Activated naive CD4-positive, alpha-beta T cell treated with anti-CD3 and anti-CD28 coated beads, Interleukin-2, amount 50 U/mL, for 72 hours (primary cell): Measurements from ENCODE around the gene NFE2L1. TPM values are rescaled to one million over a fixed set of nuclear protein-coding genes. Genes with fewer than 3 reads are reported as not detected.
A peak's percentile ranks its signal among the peaks of the same experiment; 100 is the strongest.
"Not testable (repeated sequence)": the region's sequence is repeated elsewhere in the genome, so short reads cannot be mapped to it uniquely, and the experiment has no call there.

Experiments
- ATAC-seq, 2 donors: fragments of 150-1000 bp; cut with Tn5 transposase; 2 replicates each; pipeline ENCODE4 v1.10.0; 2021; ENCODE audit warnings: mild to moderate bottlenecking in 2 of 2, moderate library complexity in 2 of 2
- DNase-seq, 2 donors: peaks; one replicate each; pipeline ENCODE4 v3.0.0; 2021 to 2022; ENCODE audit warnings: low spot score in 2 of 2
- H3K27ac Mint-ChIP-seq, 2 donors: one replicate each; pipeline ENCODE4 v1.8.0; 2022; ENCODE audit warnings: mild to moderate bottlenecking in 2 of 2, mixed read lengths in 2 of 2
- H3K36me3 Mint-ChIP-seq, 2 donors: one replicate each; pipeline ENCODE4 v1.8.0; 2022; ENCODE audit warnings: mixed read lengths in 2 of 2
- H3K9me3 Mint-ChIP-seq, 2 donors: one replicate each; pipeline ENCODE4 v1.8.0; 2022; ENCODE audit warnings: mixed read lengths in 2 of 2
- total RNA-seq, 2 donors: library from RNA; stranded (reverse); gene quantifications; one replicate each; pipeline ENCODE4 v1.2.3, GENCODE V29; 2022

Gene NFE2L1
- total RNA-seq, 2 donors from 2014 or later = 81.9 to 92.5 TPM

DNA sequence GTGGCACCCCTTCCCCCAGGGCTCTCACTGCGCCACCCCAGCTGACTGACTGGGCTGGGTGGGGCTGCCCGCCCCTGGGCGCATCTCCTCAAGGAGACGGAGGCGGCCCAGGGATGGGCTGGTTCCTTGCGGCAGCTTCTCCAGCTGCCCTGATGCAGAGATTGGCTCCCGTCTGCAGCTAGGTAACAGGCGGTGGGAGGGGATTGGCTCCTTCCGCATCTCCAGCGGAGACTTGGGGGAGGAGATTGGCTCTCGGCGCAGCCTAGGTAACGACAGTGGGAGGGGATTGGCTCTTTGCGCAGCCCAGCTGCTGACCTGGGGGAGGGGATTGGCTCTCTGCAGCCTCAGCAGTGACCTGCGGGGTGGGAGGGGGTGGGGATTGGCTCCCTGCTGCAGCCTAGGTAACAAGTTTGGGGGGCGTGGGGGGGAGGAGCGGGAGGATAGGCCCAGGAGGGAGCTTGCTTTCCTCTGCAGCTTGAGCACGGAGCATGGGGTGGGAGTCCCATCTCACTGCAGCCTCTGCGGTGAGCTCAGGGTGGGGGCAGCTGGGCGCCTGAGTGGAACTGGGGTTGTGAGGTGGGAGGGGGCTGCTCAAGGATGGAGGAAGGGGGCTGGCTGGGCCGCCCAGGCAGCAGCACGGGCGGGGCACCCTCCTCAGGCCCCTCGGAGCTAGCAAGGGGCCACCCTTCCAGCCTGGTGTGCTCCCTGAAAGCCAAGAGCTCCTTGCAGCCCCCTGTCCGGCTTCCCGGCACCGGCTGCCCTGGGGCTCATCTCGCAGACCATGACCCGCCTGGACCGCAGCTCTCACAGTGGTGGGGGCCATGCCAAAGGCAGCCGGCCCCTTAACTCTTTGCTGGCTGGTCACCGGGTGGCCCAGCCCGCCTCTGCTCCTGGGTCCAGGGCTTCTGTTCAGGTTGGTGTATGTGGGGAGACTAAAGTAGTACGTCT is 6.4 kb downstream of the NFE2L1 start:
- Mint-ChIP-seq H3K27ac (peak overlapping the region; percentile 98 to 99), H3K9me3 (no peaks in the 10 kb centered on the region), H3K36me3 (peaks cover 44 to 62% of the 10 kb centered on the region in 2 donors)
- ATAC-seq = no peak
- no peak for DNase-seq

DNA sequence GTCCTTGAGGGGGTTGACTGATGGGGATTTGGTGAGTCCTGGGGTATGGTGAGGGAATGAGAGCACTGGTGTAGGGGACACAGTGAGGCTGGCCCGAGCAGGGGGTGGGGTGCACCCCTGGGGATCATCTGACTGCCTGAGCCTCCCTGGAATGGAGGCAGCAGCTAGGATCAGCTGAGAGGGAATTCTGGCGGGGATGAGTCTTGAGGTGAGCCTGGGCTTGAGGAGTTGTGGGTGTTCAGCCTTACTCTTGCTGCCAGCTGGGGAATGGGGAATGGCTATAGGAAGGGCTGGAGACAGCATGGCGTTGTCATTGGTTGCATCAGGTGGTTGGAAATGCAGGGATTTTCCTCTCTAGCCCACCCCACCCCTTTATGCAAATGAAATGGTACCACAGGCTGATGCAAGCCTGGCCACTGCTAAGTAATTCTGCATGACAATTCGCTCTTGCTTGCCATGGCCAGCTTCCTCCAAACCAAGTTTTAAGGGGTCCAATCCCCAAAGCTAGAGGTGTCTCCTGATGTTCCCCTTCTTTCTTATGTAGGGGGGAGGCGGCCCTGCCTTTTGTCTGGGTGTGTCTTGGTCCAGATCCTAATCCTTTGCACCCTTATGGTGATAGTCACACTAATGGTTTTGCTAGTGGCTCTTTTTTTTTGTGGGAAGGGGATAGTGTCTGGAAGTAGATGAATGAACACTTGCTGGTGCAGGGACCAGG is 7.5 kb downstream of the NFE2L1 start:
- H3K27ac Mint-ChIP-seq = peak overlapping the region; percentile 98 to 99
- DNase-seq (peak; percentile 27 to 68), ATAC-seq (peak; percentile 72 to 89)
- peaks cover 35 to 50% of the 10 kb centered on the region in 2 donors for H3K36me3 Mint-ChIP-seq
- H3K9me3 Mint-ChIP-seq = no peaks in the 10 kb centered on the region

DNA sequence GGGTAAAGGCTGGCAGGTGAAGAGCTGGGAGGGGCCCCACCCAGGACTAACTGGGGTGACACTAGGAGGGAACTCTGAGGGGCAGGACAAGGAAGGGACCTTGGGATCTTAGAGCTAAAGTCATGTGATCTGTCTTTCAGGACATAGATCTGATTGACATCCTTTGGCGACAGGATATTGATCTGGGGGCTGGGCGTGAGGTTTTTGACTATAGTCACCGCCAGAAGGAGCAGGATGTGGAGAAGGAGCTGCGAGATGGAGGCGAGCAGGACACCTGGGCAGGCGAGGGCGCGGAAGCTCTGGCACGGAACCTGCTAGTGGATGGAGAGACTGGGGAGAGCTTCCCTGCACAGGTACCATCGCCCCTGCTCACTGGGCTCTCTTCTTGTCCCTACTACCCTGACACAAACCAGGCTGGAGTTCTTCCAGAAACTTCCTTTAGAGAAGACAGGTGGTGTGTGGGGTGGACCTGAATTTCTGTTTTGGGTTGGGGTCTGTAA is 8.1 kb downstream of the NFE2L1 start:
- ATAC-seq = no peak
- no peak for DNase-seq
- peaks cover 32 to 47% of the 10 kb centered on the region in 2 donors for H3K36me3 Mint-ChIP-seq
- H3K27ac Mint-ChIP-seq = peak overlapping the region; percentile 98 to 99
- no peaks in the 10 kb centered on the region for H3K9me3 Mint-ChIP-seq

DNA sequence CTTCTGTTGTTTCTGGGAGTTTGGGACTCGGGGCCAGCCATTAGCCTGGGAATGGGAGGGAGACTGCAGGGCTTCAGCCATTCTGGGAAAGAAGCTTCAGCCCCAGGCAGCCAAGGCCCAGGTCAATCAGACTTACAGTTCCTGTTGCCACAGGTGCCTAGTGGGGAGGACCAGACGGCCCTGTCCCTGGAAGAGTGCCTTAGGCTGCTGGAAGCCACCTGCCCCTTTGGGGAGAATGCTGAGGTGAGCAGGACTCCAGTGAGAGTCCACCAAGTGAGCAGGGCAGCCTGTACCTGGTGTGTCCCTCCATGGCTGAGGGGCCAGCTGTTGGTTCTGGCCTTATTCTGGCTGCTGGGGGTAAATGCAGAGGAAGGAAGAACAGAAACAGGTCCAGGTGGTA is 8.7 kb downstream of the NFE2L1 start:
- no peaks in the 10 kb centered on the region for H3K9me3 Mint-ChIP-seq
- ATAC-seq (no peak), DNase-seq (no peak)
- peaks cover 32 to 42% of the 10 kb centered on the region in 2 donors for H3K36me3 Mint-ChIP-seq
- H3K27ac Mint-ChIP-seq = peak overlapping the region; percentile 98 to 99

DNA sequence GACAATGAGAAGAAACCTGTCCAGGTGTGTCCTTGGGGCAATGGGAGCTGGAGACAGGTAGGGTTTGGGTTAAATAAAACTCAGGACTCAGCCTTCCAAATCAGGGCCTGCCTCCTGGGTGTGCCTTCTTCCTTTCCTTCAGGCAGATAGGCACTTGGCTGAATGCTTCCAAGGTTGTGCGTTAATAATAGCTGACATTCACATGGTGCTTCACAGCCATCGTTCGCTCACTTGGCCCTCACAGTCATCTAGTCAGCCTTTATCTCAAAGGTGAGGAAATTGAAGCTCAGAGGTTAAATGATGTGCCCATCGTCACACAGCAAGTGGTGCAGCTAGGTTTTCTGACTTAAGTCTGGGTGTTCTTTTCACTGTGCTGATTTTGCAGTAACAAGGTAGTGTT is 9.5 kb downstream of the NFE2L1 start:
- DNase-seq (no peak), ATAC-seq (no peak)
- no peaks in the 10 kb centered on the region for H3K9me3 Mint-ChIP-seq
- peak overlapping the region; percentile 98 to 99 for H3K27ac Mint-ChIP-seq
- H3K36me3 Mint-ChIP-seq = peaks cover 32 to 45% of the 10 kb centered on the region in 2 donors

DNA sequence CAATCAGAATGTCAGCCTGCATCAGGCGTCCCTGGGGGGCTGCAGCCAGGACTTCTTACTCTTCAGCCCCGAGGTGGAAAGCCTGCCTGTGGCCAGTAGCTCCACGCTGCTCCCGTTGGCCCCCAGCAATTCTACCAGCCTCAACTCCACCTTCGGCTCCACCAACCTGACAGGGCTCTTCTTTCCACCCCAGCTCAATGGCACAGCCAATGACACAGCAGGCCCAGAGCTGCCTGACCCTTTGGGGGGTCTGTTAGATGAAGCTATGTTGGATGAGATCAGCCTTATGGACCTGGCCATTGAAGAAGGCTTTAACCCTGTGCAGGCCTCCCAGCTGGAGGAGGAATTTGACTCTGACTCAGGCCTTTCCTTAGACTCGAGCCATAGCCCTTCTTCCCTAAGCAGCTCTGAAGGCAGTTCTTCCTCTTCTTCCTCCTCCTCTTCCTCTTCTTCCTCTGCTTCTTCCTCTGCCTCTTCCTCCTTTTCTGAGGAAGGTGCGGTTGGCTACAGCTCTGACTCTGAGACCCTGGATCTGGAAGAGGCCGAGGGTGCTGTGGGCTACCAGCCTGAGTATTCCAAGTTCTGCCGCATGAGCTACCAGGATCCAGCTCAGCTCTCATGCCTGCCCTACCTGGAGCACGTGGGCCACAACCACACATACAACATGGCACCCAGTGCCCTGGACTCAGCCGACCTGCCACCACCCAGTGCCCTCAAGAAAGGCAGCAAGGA is 10.4 kb downstream of the NFE2L1 start:
- DNase-seq (no peak), ATAC-seq (no peak)
- Mint-ChIP-seq H3K9me3 (no peaks in the 10 kb centered on the region), H3K36me3 (peaks cover 32 to 46% of the 10 kb centered on the region in 2 donors), H3K27ac (peak overlapping the region; percentile 76 to 99)

DNA sequence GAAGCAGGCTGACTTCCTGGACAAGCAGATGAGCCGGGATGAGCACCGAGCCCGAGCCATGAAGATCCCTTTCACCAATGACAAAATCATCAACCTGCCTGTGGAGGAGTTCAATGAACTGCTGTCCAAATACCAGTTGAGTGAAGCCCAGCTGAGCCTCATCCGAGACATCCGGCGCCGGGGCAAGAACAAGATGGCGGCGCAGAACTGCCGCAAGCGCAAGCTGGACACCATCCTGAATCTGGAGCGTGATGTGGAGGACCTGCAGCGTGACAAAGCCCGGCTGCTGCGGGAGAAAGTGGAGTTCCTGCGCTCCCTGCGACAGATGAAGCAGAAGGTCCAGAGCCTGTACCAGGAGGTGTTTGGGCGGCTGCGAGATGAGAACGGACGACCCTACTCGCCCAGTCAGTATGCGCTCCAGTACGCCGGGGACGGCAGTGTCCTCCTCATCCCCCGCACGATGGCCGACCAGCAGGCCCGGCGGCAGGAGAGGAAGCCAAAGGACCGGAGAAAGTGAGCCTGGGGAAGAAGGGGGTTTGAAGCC is 11.0 kb downstream of the NFE2L1 start:
- H3K9me3 Mint-ChIP-seq = no peaks in the 10 kb centered on the region
- no peak for DNase-seq
- H3K27ac Mint-ChIP-seq = peak overlapping the region; percentile 76 to 88
- no peak for ATAC-seq
- peaks cover 32 to 46% of the 10 kb centered on the region in 2 donors for H3K36me3 Mint-ChIP-seq

DNA sequence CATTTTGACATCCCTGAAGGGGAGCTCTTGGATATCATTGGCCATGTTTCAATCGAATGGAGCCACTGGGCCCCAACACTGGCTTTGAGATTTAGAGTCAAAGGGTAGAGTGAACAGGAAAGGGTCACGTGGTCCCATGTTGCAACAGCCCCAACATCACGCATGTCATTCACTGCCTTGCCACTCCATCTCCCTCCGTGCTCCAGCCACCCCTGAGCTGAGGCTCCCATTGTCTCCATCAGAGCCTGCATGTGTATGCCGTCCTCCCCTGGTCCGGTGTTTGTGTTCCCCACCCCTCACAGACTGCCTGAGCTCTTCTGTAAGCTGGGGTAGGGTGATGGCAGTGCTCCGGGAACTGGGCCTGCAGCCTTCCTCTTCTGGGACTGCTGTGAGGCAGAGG is 12.1 kb downstream of the NFE2L1 start:
- peaks cover 32 to 47% of the 10 kb centered on the region in 2 donors for H3K36me3 Mint-ChIP-seq
- no peak for ATAC-seq
- H3K9me3 Mint-ChIP-seq = no peaks in the 10 kb centered on the region
- H3K27ac Mint-ChIP-seq = peak overlapping the region in 1 of 2 donors; percentile 68
- DNase-seq = no peak

DNA sequence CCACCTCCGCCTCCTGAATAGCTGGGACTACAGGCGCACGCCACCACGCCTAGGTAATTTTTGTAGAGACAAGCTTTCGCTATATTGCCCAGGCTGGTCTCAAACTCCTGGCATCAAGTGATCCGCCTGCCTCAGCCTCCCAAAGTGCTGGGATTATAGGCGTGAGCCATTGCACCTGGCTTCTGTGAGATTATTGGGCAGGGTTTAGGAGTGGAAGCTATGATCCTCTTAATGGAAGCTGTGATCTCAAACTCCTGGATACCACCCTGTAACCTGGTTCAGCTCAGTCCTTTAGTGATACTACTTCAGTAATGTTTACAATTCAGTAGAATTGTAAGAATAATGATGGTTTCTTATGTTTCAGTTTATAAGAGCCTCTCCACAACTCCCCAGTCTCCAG is 14.1 kb downstream of the NFE2L1 start:
- Mint-ChIP-seq H3K27ac (no peak overlapping the region), H3K9me3 (no peaks in the 10 kb centered on the region), H3K36me3 (peaks cover 15 to 28% of the 10 kb centered on the region in 2 donors)
- DNase-seq (no peak), ATAC-seq (no peak)

DNA sequence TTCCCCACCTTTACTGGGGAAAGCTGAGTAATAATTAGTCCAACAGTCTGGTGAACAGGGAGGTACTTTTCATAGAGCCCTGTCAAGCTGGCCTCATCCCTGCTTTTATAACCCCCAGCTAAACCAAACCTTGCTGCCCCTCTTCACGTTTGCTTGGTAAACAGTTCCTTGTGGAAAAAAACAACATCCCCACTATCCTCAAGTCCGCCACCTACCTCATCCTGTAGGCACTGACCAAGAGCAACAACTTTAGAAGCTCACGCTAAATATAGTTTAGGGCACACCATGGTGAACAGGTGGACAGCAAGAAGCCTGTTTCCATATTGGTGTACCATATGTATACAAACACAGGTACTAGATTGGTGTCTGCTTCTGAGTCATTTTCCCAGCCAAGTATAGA is 16.5 kb downstream of the NFE2L1 start:
- H3K9me3 Mint-ChIP-seq = no peaks in the 10 kb centered on the region
- H3K36me3 Mint-ChIP-seq = peaks cover 2 to 11% of the 10 kb centered on the region in 2 donors
- DNase-seq = no peak
- no peak for ATAC-seq
- H3K27ac Mint-ChIP-seq = peak overlapping the region in 1 of 2 donors; percentile 15

DNA sequence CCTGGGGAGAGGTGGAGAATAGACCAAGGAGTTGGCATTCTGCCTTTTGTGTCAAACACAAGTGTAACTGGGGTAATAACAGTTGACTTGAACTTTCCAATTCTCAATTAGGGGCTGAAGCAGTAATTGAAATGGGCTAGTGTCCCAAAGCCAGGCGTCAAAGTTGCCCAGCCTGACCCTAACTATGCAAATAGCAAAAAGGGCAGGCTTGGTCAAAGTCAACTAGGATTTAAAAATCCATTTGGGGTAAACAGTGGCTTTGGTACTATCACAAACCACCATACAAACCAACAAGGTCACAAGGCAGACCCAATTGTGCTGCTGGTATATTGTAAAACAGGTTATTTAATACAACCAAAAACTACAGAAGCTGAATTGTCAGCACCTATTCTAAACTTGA is 18.0 kb downstream of the NFE2L1 start:
- Mint-ChIP-seq H3K27ac (no peak overlapping the region), H3K9me3 (no peaks in the 10 kb centered on the region), H3K36me3 (peaks cover 0 to 11% of the 10 kb centered on the region in 2 donors)
- DNase-seq = no peak
- ATAC-seq = no peak

DNA sequence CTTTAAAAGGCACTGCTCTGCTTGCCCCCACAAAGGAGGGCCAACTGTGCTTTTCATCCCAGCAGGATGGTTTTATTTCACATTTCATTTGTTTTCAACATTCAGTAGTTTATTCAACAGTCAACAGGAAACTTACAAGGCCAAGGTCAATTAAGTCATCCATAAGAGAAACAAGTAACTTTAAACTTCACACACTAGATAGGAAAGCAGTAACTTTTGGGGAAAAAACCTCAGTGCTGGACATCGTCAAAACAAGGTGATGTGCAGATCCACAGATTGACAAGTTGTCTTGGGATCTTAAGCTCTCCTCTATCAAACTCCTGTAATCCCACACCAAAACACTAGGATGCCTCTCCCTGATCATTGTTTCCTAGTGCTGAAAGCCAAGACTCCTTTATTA is 18.5 kb downstream of the NFE2L1 start:
- Mint-ChIP-seq H3K9me3 (no peaks in the 10 kb centered on the region), H3K36me3 (peaks cover 0 to 11% of the 10 kb centered on the region in 2 donors), H3K27ac (peak overlapping the region in 1 of 2 donors; percentile 25)
- DNase-seq (no peak), ATAC-seq (no peak)

DNA sequence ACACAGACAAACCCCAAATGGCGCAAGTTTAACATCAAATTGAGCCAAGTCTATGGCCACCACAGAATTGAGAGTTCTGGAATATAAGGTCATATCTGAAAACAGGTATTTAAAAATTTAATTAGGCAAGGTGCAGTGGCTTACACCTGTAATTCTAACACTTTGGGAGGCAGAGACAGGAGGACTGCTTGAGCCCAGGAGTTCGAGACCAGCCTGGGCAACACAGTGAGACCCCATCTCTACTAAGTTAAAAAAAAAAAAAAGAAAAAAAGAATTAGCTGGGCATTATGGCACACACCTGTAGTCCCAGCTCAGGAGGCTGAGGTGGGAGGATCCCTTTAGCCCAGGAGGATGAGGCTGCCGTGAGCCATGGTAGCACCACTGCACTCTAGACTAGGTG is 19.1 kb downstream of the NFE2L1 start:
- H3K27ac Mint-ChIP-seq = no peak overlapping the region
- ATAC-seq = no peak

DNA sequence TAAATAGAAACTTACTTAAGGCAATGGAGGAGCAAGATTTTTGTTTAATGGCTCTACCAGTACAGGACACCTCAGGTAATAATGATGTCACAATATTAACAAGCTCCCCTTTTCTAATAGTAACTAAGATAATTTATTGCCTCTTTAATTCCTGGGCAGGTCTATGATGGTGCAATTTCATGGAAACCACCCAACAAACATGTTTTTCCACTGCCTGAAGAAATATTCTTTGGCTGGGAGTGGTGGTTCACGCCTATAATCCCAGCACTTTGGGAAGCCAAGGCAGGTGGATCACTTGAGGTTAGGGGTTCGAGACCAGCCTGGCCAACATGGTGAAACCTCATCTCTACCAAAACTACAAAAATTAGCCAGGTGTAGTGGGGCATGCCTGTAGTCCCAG is 19.6 kb downstream of the NFE2L1 start:
- H3K9me3 Mint-ChIP-seq, ATAC-seq, H3K27ac Mint-ChIP-seq, DNase-seq, H3K36me3 Mint-ChIP-seq: not testable (repeated sequence)

More for the DNA sequence above, 19.1 kb downstream of the NFE2L1 start:
- H3K9me3 Mint-ChIP-seq = no peaks in the 10 kb centered on the region
- no peak for DNase-seq
- H3K36me3 Mint-ChIP-seq = peaks cover 0 to 11% of the 10 kb centered on the region in 2 donors

DNA sequence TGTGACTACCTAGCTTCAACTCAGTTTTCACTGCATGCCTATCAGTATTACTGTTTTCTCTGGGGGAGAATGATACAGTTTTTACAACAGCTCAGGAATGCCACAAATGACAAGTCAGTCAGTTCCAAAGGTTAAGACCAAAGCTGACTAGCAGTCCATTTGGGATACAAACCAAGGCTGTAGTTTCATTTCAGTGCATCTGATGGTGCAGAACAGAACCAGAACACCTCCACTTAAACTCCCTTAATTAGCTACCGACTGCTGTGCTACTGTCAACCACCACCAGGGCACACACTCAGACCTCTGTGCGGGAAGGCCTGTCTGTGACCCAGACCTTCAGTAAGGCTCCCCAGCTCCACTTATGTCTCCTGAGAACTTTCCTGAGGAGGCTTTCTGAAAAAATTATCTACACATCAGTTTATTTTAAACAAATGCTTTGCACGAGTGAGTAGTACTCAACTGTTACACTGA is 20.4 kb downstream of the NFE2L1 start:
- Mint-ChIP-seq H3K27ac (peak overlapping the region in 1 of 2 donors; percentile 60), H3K9me3 (no peaks in the 10 kb centered on the region), H3K36me3 (peaks cover 0 to 6% of the 10 kb centered on the region in 2 donors)
- no peak for DNase-seq
- ATAC-seq = peak in 1 of 2 donors; percentile 73

DNA sequence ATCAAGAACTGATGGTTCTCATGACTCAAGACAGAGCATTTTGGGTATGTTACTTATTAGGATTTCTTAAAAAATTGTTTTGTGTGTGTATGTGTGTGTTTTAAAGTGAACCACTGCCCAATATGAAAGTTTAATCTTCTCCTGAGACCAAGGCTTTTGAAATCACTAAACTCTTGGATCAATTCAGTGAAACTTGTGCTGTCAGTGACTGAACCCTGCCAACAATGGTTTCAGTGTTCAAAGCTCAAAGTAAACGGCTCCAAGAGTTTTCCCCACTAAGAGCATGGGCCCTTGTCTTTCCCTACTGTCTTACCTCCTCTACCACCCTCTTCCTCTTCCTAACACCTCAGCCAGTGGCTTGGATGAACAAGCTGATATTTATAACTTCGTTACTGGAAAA is 22.0 kb downstream of the NFE2L1 start:
- Mint-ChIP-seq H3K27ac (peak overlapping the region in 1 of 2 donors; percentile 1), H3K9me3 (no peaks in the 10 kb centered on the region), H3K36me3 (peaks cover 0 to 2% of the 10 kb centered on the region in 2 donors)
- DNase-seq = no peak
- ATAC-seq = no peak
